ENCODE measurements around the gene EFS.

Gene EFS

DNA sequence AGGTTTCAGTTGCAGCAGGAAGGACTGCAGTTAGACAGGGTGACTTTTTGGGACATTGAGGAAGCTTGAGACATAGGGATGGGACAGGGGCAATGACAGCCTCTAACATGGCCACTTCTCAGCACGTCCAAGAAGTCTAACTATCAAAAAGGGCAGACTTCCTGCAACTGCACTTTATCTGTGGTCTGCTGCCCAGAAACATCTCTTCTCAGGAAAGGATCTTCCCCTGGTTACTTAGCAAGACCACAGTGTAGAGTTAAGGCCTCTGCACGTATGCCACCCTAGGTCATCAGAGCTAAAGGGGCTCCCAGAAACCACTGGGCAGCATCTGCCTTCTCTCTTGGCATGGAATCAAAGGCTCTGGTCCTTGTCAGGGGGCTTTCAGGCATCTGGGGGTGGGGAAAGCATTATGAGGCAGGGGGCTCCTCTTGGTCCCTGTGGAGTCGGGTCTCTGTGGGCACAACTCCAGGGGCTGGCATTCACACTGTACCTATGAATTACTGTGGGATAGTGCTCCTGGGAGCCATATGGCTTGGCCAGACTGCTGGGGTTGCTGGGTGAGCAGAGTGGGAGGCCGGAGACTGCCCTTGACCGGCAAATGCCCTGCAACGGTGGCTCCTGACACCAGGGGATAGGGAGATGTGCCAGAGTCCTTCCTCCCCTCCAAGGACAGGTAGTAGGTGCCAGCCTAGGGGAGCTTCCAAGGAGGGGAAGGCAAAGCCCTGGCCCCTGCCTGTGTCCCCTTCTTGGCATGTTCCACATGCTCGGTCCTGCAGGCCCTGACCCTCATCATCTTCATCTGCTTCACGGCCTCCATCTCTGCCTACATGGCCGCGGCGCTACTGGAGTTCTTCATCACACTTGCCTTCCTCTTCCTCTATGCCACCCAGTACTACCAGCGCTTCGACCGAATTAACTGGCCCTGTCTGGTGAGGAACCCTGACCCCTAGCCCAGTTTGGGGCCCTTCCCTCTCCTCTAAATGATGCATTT lies 12.9 kb upstream of the EFS start:
- no peak for DNase-seq (ENCODE audit: low spot score)

DNA sequence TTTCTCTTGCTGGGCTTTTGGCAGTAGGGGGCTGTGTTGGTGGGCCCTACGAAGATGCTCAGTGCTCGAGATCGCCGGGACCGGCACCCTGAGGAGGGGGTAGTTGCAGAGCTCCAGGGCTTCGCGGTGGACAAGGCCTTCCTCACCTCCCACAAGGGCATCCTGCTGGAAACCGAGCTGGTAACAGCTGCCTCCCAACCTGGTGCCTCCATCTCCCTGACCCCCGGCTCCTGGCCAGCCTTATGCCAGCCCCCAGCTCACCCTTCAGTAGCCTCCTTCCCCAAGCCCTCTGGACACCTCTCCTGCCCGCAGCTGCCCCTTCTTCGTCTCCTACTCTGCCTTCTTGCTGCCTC lies 12.2 kb upstream of the EFS start:
- no peak for DNase-seq (ENCODE audit: low spot score)

DNA sequence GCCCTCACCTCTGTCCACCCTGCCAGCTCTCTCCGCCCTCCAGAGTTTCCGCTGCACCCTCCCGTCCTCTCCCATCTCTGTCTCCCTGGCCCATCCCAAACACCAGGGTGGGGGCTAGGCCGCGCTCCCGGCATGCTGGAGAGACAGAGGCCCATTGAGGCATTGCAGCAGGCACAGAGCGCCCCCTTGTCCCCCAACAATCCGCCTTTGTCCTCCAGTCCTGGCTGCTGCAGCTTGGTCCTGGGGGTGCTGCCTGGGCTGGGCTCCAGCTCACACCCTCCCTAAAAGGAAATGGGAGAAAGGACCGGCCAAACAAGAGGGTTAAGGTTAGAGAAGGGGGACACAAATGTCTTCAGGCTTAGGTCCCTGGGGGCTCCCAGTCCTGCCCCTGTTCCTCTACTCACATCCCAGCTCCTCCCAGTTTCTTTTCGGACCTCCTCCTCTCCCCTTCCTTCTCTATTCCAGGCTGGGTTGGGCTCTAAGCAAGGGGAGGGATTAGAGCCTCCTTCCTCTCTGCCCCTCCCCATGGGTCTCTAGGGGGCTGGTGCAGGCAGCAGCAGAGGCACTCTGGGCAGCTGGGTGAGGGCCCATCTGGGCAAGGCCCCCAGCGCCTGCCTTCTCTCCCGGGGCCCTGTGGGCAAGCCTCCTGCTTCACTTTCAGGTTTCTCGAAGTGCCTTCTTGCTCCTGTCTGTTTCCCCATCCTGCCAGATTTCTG lies 11.7 kb upstream of the EFS start, which contains the start of gene CMTM5:
TSS of gene CMTM5 (plus strand) at position 565 of the 716 bp plus-strand sequence. CDS start 206 bp downstream, outside the sequence.
- no peak for DNase-seq (ENCODE audit: low spot score)

DNA sequence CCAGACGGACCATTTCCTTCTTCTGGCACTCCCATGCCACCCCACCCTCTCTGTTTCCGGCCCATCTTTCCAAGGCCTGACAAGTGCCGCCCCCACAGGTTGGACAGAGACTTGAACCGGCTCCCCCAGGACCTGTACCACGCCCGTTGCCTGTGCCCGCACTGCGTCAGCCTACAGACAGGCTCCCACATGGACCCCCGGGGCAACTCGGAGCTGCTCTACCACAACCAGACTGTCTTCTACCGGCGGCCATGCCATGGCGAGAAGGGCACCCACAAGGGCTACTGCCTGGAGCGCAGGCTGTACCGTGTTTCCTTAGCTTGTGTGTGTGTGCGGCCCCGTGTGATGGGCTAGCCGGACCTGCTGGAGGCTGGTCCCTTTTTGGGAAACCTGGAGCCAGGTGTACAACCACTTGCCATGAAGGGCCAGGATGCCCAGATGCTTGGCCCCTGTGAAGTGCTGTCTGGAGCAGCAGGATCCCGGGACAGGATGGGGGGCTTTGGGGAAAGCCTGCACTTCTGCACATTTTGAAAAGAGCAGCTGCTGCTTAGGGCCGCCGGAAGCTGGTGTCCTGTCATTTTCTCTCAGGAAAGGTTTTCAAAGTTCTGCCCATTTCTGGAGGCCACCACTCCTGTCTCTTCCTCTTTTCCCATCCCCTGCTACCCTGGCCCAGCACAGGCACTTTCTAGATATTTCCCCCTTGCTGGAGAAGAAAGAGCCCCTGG lies 10.7 kb upstream of the EFS start:
- DNase-seq (ENCODE audit: low spot score) = no peak

DNA sequence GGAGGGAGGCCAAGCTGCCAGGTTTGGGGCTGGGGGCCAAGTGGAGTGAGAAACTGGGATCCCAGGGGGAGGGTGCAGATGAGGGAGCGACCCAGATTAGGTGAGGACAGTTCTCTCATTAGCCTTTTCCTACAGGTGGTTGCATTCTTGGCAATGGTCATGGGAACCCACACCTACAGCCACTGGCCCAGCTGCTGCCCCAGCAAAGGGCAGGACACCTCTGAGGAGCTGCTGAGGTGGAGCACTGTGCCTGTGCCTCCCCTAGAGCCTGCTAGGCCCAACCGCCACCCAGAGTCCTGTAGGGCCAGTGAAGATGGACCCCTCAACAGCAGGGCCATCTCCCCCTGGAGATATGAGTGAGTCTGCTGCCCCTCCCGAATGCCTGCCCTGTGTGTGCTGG lies 8.1 kb upstream of the EFS start:
- DNase-seq (ENCODE audit: low spot score) = no peak

DNA sequence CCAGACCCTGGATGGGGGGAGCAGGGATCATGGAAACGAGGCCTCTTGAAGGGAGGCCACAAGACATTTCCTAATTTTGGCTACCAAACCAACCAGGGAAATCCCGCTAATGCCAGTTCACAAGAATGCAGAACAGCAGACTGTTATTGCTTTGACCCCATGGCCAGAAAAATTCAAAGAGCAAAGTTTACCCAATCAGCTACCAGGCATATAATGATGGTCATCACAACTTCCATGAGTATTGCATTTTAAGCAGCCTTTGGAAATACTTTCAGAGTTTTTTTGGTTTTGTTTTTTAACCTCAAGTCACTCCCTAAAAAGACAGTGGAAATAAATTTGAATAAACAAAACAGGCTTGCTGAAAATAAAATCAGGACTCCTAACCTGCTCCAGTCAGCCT lies 7.5 kb upstream of the EFS start, which contains the start of gene IL25:
TSS of gene IL25 (plus strand) at position 301 of the 400 bp plus-strand sequence.
- no peak for DNase-seq (ENCODE audit: low spot score)

DNA sequence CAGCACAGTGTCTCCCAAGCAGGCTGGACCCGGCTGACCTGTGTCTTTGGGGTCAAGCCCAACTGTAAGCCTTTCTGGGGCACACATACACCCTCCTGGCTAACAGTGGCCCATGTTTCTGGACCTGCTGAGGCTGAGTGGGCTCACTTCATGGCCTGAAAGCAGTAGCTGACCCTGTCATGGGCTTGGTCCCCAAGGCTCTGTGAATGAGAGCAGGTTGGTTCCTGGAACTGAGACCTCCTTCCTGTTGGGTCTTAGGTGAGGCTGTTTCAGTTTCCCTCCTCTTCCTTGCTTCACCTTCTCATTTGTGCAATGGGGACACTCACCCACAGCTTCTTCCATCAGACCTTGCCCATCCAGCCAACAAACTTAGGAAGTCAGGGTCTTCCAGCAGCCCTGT lies 6.9 kb upstream of the EFS start:
- DNase-seq (ENCODE audit: low spot score) = no peak

DNA sequence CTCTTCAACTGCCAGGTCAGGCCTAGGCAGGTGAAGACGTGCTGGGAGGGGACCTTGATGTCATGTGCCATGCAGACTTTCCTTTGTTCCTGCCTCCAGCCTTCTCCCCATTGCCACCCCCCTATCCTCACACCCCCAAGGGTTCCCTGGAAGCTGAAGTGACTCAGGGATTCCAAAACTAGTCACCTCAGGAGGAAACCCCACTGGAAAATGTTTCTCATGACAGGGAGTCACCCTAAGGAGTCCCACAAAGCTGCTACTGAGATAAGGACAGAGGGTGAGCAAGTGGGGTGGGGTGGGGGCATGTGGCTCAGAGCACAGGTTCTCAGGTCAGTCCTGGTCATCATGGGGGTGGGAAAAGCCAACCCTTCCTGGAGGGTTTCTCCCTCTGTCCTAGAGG lies 5.2 kb upstream of the EFS start:
- DNase-seq (ENCODE audit: low spot score) = no peak

DNA sequence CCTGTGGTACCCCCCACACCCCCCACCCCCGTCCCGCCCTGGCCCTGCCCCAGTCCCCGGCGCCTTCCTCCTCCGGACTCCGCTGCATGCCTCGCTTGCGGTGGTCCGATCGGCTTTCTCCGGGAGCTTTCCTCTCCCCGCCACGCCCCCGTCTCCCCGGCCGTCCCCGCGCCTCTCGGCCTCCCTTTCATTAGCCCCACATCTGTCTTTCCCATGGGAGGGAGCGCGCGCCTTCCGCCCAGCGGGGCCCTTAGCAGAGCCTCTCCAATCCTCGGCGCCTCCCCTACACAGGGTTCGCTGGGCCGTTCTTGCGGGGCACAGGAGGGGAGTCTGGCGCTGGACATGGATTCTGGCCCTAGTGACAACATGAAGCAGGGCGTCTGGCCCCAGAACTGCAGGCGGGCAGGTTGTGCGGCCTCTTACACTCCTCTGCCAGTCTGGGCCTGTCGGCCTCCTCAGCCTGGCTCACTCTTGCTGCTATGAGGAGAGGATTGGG lies 1.5 kb upstream of the EFS start:
- DNase-seq (ENCODE audit: low spot score) = no peak

DNA sequence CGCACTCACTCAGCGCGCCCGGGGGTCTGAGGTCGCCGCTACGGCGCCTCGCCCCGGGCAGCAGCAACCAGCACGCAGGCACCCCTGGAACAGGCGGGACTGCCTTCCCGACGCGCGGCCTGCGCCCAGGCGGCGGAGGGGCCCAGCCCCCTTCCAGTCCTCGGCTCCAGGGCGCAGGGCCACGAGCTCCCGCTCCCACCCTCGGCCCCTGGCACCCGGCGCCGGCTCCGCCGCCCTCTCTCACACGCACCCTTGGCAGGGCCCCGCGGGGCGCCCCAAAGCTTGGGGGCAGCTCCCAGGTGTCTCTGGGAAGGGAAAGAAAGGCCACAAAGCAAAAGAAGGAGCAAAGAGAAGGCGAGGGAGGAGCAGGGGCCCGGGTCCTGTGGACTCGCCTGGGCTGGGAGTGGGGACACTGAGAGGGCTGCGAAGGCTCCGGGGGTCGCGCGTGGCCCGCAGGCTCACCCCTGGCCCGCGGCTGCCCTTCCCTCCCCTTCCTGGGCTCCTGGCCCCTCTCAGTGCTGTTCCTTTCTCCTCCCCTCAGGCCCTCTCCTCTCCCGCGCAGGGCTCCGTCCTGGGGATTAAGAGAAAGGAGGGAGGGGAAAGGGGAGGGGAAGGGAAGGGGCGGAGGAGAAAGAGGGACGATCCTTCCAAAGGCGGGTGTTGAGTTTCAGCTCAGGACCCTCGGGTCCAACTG lies 907 bp upstream of the EFS start:
- DNase-seq (ENCODE audit: low spot score) = no peak

DNA sequence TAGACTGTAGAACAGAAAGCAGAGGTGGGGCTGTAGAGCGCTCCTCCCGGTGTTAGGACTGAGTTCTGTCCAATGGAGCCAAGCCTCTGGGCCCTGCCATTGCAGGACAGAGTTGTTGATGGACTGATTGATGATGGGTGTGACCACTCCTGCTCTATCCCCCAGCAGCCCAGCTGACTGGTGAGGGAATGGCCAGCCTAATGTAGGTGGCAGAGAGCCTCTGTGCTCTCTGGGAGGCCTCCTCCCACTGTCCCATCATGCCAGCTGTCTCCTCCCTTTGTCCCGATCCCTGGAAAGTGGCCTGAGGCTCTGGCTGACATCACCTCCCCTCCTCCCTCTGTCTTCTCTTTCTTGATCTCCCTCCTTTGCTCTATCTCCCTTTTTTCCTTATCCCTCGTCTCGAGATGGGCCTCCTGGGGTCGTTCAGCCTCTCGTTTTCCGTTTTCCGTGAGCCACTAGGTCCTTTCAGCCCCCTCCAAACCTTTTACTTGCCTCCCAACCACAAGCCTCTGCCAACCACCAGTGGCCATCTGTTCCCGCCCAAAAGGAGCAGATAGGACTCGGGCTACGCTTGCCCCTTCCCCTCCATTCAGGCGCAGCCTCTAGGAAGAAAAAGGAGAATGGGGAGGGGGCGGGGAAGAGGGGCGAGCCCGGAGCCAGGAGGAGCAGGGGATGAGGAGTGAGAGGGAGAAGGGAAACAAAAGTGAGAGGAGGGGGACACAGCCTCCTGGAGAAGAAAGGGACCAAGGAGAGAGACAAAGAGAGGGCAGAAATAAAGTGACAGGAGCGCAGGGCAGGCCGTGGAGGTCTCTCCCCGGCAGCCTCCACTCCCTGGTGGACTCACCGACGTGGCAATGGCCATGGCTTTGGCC lies 572 bp downstream of the EFS start:
- no peak for DNase-seq (ENCODE audit: low spot score)

DNA sequence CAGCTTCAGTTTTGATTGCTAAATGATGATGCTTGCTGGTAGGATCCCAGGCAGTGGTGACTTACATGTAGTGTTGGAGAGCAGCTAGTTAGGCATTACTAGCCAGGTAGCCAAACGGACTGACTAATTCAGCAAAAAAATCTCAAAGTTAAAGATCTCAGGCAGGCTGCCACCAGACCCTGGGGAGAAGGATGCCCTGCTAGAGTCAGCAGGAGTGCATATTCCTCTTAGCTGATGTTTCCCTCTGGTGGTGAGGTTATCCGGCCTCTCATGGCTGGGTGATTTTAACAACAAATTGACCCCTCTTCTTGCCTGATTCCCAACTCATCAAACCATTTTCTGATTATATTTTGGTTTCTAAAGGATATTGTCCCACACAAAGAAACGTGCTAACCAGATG lies 2.8 kb downstream of the EFS start:
- no peak for DNase-seq (ENCODE audit: low spot score)

DNA sequence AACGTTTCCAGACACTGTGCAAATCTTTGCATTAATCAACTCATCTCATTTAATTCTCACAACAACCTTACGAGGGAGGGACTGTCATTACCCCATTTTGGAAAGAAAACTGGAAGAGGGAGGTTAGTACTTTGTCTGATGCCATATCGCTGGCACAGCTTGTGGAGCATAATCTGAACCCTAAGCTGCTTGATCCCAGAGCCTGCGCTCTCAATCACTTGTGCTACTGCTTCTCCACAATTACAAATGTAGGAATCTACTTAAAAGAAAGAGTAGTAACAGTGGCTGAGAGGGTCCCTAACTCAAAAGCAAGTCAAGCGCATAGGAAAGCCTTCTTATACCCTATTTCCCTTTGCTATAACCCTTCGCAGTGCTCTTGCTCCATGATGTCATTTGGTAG lies 3.2 kb downstream of the EFS start:
- no peak for DNase-seq (ENCODE audit: low spot score)

DNA sequence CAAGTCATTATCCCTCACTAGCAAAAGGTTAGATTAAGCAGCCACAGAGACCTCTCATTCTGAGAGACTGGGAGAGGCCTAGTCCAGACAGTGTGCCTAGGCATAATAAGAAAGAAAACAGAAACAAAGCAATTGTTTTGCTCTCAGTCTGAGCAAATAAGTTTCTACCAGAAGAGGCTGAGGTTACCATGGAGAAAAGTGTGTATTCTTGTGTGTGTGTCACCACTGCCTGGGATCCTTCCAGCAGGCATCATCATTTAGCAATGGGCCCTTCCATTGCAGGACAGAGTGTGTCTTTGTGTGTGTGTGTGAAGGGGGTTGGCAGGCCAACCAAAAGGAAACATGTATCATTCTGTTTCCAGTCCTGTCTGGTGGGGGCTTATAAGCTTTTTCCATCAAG lies 3.7 kb downstream of the EFS start:
- no peak for DNase-seq (ENCODE audit: low spot score)

DNA sequence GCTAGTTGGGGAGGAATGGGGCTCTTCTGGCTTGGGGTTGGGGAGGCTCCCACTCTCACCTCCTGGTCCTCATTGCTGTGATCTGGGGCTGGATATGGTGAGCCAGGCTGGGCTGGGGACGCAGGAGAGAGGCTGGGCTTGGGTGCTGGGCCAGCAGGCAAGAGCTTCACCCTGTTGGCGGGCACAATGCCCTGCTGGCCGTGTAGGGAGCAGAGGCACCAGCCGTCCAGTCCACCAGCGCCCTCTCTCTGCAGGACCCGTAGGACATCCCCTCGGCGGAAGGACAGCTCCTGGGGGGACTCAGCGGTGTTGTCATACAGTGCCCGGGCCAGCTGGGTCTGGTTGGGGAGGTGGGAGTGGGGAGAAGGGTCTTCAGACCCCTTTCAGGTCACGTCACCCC lies 4.5 kb downstream of the EFS start:
- no peak for DNase-seq (ENCODE audit: low spot score)

DNA sequence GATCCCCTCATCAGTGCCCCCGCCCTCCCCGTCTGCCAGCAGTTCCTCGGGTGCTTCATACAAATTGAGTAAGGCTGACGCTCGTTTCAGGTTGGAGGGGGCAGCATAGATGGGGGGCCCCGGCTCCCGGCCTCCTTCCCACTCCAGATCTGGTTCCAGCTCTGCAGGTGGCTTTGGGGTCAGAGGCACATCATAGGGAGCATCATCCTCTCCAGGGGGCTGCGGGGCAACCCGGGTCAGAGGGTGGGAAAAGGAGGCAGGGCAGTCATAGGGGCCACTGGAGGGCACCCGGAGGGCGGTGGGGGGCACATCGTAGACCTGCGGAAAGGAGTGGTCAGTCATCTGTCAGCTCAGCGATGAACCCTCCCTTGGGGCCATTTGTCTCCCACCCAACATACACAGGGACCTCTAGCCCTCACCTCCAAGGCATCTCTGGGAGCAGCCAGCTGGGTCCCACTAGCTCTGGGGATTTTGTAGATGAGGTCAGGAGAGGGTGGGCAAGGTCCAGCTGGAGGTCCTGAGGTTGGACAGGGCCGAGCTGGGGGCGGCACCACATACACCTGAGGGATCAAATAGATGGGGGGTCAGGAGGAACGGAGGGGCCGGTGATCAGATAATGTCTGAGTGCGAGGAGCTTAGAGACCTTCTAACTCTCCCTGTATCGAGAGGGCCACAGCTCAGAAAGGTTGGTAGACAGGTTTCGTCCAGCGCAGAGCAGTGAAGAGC lies 5.1 kb downstream of the EFS start:
- no peak for DNase-seq (ENCODE audit: low spot score)

DNA sequence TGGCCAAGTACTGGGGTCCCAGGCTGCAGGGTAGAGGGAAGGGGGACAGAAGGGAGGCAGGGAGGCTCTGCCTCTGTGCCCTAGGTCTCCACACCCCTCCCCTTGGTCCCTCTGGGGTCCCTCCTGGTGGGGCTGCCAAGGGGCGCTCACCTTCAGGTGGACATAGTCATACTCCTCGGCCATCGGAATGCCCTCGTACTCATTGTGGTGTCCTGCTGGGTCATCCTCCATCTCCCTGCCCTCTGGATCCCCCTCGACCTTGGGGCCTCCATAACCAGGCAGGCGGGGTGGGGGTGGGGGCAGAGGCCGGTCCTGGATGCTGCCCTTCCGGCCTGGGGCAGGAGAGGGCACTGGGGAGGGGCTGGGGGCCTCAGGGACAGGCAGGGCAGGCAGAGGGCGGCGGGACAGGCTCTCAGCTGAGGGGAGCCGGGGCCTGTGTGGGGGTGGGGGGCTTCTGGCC lies 5.8 kb downstream of the EFS start:
- no peak for DNase-seq (ENCODE audit: low spot score)

DNA sequence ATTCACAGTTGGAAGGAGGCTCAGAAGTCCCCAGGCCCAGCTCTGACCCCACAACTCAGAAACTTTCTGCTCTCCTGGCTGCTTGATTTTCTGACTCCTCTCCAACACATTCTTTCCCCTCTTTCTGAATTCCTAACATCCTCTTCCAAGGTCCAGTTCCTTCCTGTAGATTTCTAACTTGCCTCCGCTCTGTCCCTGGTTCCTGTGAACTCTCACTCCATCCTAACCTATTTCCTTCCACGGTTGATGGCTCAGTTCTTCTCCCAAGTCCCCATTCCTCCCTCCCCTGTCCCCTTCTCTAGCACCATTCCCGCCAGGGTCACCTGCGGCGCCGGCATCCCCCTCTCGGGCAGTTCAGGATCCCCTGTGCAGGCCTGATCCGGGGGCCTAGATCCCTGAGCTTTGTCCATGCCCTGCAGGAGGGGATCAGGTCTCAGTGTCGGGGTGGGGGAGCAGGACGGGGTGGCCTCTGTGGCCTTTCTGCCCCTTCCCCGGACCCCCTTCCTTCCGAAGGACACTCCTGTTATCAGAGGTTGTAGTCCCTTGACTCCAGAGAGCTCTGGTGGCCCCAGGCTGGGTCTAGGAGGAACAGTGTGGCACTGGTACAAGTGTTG lies 6.3 kb downstream of the EFS start:
- DNase-seq (ENCODE audit: low spot score) = no peak

DNA sequence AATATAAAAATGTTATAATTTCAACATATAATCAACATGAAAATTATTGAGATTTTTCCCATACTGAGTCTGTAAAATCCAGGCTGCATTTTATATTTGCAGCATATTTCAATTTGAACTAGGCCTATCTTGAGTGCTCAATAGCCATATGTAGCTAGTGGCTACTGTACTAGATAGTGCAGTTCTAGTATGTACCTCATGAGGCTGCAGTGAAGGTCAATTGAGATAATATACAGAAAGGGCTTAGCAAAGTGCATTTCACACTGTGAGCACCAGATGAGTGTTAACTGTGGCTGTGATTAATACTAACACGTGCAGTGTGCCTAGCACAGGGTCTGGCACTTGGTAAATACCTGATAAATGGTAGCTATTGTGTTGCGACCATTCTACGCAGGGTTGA lies 6.9 kb downstream of the EFS start:
- DNase-seq (ENCODE audit: low spot score) = no peak

DNA sequence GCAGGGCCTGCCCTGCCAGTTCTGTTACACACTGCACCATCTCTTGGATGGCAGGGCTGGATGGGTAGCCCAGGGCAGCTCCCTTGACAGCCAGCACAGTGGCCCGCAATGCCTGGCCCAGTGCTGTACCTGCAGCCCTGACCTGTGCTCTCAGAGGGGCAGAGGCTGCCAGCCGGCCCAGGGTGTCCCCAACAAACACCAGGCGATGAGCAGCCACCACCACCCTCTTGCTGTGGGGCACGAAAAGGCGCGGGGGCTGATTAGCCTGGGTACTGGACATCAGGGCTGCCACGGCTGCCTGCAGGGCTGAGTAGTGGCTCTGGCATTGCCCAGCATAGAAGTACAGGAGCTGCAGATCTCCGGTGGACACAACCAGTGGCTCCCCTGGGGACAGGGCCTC lies 7.7 kb downstream of the EFS start:
- DNase-seq (ENCODE audit: low spot score) = no peak

Data from CD4-positive, alpha-beta T cell treated with Interleukin-2 at 100 ng/mL for 4 hours (primary cell).